D721Med (cell line): ENCODE measurements around the gene HOXA11.

Source experiments
- DNase-seq: peaks from one replicate; pipeline ENCODE4 v3.0.0; 2011; ENCODE audit warnings: low spot score; ENCODE audit not compliant: insufficient read length
- FAIRE-seq: peaks from 2 replicates; lab custom pipeline; 2011; peaks lifted over from hg19 to GRCh38; lab: Jason Lieb, UNC
- CTCF ChIP-seq: IDR thresholded peaks from 2 replicates; pipeline ENCODE4 v1.5.1; 2012; ENCODE audit warnings: mild to moderate bottlenecking, control low read depth; ENCODE audit not compliant: insufficient read depth; ENCODE audit errors: missing control alignments

HOXA11 gene

GRCh38 chr7:27156508-27156898 lies 28.5 kb downstream of the HOXA11 start, which contains the start of gene HOXA7:
Gene HOXA7, minus strand, starts transcription at chr7:27156675. Its CDS starts 130 bp downstream, at chr7:27156545.
- no peak for TF ChIP-seq CTCF
- FAIRE-seq (no peak), DNase-seq (no peak)

GRCh38 chr7:27155816-27156507 lies 29.1 kb downstream of the HOXA11 start:
- no peak for FAIRE-seq
- no peak for DNase-seq
- no peak for TF ChIP-seq CTCF

- no peak for TF ChIP-seq CTCF
- no peak for FAIRE-seq
- DNase-seq, result no peak
Observed at GRCh38 chr7:27154901-27155815, 29.9 kb downstream of the HOXA11 start.

- FAIRE-seq, result no peak
- no peak for TF ChIP-seq CTCF
- DNase-seq, result no peak
Observed at GRCh38 chr7:27154369-27154768, 30.7 kb downstream of the HOXA11 start.

- TF ChIP-seq CTCF, result no peak
- no peak for FAIRE-seq
- no peak for DNase-seq
Observed at GRCh38 chr7:27153526-27153925, 31.5 kb downstream of the HOXA11 start.

- FAIRE-seq (no peak), DNase-seq (no peak)
- no peak for TF ChIP-seq CTCF
Observed at GRCh38 chr7:27152816-27153442, 32.1 kb downstream of the HOXA11 start.
